ENCODE measurements around the gene LDLRAD1.
A peak's percentile ranks its signal among the peaks of the same experiment; 100 is the strongest.
"Not testable (repeated sequence)": the region's sequence is repeated elsewhere in the genome, so short reads cannot be mapped to it uniquely, and the experiment has no call there.

The LDLRAD1 gene

DNA sequence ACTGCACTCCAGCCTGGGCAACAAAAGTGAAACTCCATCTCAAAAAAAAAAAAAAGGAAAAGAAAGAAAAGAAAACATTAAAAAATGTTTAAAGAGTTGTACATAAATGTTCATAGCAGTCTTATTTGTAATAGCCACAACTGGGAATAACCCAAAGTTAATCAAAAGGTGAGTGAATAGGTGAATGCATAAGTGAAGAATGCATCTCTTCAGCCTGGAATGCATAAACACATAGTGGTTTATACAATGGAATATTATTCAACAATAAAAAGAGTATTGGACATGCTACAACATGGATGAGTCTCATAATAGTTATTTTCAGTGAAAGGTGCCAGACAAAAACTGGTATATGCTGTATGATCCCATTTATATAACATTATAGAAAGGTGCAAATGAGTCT, 18.1 kb downstream of the LDLRAD1 start:
- DNase-seq: no peak
- intact Hi-C loops (cut with DNase I): no loop called here

DNA sequence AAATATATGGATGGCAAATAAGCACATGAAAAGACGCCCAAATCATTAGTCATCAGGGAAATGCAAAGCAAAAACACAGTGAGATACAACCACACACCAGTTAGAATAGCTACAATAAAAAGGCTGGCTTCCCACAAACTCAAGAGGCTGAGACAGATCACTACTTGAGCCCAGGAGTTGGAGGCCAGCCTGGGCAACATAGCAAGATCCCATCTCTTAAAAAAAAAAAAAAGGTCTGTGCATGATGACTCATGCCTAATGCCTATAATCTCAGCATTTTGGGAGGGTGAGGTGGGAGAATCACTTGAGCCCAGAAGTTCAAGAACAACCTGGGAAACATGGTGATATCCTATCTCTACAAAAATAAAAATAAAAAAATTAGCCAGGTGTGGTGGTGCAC, 19.8 kb downstream of the LDLRAD1 start:
- peak in 1 of 10 donors; percentile 6 for DNase-seq
- intact Hi-C loops (cut with DNase I): no loop called here

DNA sequence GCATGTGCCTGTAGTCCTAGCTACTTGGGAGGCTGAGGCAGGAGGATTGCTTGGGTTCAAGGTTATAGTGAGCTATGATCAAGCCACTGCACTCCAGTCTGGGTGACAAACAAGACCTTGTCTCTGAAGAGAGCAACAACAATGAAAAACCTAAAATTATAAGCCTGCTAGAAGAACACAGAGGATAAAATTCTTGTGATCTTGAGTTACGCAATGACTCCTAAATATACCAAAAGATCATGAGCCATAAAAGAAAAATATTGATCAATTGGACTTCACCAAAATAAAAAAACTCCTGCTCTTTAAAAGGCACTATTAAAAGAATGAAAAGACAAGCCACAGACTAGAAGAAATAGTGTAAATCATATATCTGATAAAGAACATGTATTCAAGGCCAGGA, 22.3 kb downstream of the LDLRAD1 start:
- no peak for DNase-seq
- intact Hi-C loops (cut with DNase I): no loop called here

DNA sequence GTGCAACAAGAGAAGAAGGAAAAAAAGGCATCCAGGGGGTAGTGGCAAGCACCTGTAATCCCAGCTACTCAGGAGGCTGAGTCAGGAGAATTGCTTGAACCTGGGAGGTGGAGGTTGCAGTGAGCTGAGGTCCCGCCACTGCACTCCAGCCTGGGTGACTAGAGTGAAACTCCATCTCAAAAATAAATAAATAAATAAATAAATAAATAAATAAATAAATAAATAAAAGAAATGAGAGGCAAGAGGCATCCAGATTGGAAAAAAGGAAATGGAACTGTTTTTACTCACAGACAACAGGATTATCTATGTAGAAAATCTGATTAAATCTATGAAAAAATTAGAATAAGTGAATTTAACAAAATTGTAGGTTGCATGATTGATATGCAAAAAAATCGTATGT, 23.5 kb downstream of the LDLRAD1 start:
- intact Hi-C loops (cut with DNase I): not testable (repeated sequence)
- DNase-seq: peak in 1 of 10 donors; percentile 37

DNA sequence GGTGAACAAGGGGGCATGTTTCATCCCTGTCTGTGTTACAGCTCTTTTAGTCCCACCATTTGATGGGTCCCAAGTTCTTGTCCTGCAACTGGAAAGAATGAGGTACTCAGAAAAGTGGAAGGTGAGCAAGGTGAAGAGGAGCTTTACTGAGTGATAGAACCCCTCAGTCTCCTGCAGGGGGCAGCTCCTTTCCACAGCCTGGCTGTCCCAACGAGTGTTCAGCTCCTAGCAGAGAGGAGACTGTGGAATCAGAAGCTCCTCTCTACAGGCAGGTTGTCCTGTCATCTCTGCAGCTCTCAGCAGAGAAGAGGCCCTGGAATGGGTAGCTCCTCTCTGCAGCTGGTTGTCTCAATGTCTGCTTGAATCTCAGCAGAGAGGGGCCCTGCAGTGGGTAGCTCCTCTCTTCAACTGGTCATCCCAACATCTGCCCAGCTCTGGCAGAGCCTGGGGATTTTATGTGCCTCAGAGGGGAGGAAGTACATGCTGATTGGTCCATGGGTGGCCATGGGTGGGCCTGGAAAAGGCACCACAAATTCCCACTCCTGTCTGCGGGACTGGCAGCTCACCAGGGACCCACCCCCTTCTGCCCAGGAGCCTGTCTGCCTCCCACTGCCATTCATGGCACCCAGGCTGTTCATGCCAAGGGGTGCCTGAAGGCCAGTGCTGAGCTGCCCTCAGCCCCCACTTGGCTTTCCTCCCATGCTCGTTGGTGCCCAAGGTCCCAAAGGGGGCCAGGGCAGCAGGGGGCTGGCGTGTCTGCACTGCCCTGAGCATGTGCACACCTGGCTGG, 25.7 kb downstream of the LDLRAD1 start:
- peak in 2 of 10 donors; percentile 19 to 31 for DNase-seq
- intact Hi-C loops (cut with DNase I): no loop called here

DNA sequence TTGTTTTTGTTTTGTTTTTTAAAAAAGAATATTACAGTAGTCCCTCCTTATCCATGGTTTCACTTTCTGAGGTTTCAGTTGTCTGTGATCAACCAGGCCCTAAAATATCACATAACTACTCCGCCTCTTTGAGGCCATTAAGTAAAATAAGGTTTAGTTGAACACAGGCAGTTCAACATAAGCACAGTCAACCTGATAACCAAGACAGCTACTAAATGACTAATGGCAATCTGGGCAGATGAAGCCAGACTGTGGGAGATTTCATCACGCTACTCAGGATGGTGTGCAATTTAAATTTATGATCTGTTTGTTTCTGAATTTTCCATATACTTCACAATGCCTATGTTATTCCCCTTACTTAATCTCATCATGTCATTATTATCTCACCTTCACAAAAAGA, 30.1 kb downstream of the LDLRAD1 start:
- no peak for DNase-seq
- intact Hi-C loops (cut with DNase I): no loop called here

DNA sequence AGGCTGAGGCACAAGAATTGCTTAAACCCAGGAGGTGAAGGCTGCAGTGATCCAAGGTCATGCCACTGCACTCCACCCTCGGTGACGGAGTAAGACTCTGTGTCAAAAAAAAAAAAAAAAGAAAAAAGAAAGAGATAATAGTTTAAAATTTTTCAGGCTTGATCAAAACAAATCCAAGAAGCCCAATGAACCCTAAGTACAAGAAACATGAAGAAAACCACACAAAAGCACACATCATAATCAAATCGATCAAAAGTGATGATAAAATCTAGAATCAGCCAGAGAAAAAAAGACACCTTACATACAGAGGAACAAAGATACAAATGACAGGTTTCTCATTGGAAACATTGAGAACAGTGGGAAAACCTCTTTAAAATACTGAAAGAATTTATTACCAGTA, 31.5 kb downstream of the LDLRAD1 start:
- intact Hi-C loops (cut with DNase I): no loop called here

DNA sequence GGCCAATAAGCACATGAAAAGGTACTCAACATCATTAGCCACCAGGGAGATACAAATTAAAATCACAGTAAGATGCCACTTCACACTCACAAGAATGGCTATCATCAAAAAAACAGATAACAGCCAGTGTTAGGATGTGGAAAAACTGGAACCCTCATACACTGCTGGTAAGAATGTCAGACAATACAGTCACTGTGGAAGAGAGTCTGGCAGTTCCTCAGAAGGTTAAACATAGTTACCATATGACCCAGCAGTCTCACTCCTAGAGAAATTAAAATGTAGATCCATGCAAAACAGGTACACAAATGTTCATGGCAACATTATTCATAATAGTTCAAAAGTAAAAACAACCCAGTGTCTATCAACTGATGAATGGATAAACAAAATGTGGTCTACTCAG, 33.3 kb downstream of the LDLRAD1 start:
- no peak for DNase-seq
- intact Hi-C loops (cut with DNase I): no loop called here

More for the DNA sequence above, 31.5 kb downstream of the LDLRAD1 start:
- DNase-seq: no peak

DNA sequence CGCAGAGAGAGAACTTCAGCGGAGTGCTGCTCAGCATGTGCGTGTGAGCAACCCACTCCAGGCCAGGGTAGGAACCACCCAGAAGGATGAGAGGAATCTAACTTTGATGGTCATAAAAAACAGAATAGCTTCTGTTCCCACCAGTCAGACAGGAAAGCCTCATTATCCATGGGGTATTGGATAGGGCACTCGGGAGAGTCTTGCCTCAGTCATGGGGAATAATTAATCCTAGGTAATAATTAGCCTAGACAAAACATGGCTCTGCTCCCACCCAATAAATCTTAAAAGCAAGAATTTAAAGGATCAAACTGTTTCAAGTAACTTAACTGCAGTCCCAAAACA, 35.3 kb downstream of the LDLRAD1 start:
- intact Hi-C loops (cut with DNase I): no loop called here
- no peak for DNase-seq

DNA sequence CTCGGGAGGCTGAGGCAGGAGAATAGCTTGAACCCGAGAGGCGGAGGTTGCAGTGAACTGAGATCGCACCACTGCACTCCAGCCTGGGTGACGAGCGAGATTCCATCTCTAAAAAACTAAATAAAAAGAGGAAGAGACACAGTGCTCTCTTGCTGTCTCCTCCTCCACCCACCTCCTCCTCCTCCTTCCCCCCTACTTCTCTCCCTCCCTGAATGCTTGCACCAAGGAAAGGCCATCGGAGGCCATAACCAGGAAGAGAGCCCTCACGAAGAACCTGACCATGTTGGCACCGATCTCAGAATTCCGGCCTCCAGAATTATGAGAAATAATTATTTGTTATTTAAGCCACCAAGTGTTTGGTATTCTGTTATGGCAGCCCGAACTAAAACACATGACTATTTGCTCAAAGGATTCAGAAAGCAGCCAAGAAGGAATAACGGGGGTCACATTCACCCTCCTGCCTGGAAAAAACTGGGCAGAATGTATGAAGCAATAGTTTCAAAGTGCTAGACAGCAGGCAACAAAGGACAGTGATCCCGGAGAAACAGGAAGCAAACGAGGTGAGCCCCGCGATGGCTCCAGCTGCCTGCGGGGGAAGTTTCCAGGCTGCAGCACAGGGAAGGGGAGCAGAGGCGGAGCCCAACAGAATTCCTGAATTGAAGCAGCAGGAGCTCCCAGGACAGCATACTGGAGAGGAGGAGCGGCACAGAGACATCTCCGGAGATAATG, 35.8 kb downstream of the LDLRAD1 start:
- peak in 5 of 10 donors; percentile 14 to 83 (median 24) for DNase-seq

DNA sequence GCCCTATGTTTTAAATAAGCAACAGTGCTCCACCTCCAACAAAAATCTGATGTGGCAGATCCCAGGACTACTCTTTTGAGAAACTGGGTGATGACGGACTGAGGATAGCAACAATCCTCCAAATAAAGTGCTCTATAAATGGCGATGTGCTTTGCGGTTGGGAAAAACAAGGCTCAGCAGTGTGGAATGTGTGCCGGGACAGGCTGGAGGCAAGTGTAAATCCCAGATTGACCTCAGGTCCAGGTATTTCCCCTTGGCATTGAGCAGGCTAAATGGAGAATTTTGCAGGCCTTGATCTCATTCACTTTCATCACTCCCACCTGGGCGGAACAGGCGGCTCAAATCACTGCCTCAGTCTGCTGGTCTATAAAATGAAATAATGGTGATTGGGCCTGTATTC, 36.8 kb downstream of the LDLRAD1 start:
- no peak for DNase-seq
- intact Hi-C loops (cut with DNase I): no loop called here

More for the DNA sequence above, 35.8 kb downstream of the LDLRAD1 start:
- intact Hi-C loops (cut with DNase I): no loop called here

DNA sequence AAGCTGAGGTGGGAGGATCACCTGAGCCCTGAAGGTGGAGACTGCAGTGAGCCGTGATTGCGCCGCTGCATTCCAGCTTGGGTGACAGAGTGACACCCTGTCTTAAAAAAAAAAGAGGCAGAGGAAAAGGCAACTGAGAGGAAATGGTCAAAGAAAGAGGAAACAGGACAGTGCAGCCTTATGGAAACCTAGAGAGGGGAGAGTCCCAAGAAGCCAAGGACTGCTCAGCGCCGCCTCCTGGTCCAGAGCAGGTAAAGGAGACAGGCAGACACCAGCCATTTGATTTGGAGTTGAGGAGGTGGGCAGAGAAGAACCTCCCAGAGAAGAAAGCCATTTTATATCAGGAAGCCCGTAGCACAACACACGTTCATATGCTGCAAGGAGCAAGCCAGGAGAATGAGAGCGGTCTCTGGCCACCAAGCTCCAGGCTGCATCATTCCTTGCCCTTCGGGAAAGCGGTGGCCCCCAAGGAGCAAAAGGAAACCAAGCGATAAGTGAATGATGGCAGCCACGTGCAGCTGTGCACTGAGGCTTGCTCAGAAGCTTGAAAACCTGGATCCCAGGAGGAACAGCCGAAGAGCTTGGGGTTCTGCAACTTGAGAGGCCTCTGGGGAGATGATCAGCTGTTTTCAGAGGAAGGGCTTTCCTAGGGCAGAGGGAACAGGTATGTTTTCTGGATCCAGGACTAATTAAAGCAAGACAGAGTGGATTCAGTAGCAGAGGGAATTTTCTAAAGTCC, 38.1 kb downstream of the LDLRAD1 start:
- intact Hi-C loops (cut with DNase I): no loop called here
- no peak for DNase-seq

DNA sequence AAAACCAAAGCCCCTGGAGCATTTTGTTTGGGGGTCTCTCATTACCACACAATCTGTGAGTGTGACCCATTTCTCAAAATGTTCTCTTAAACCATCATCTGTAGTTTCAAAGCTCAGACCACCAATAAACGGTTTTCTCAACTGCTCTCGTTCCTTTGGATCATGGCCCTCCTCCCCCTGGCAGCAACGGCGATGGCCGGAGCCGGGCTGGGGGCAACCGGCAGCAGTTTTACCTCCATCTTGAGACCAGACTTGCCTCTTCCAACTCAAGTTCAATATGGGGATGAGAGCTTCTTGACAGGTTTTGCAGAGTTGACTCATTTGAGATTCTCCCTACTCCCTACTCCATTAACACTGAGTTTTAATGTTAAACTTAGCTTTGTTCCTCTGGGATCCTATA, 42.1 kb downstream of the LDLRAD1 start:
- intact Hi-C loops (cut with DNase I): no loop called here
- DNase-seq: no peak

DNA sequence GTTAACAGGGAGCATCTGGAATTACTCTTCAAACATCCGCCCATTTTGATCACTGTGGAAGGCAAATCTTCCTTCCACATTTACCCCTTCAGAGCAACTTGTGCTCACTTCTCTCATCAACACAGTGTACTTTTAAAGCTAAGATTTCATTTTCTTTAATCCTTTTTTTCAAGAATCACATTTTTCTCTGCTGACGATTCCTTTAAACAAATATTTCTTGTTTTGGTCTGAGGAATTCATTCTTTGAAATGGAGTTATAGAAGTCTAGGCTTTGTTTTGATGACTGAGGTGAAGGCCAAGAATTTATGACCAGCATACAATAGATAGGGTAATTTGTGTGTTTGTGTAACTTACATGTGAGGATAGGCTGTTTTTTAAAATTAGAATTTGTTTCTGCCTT, 46.3 kb downstream of the LDLRAD1 start:
- DNase-seq: no peak
- intact Hi-C loops (cut with DNase I): no loop called here

DNA sequence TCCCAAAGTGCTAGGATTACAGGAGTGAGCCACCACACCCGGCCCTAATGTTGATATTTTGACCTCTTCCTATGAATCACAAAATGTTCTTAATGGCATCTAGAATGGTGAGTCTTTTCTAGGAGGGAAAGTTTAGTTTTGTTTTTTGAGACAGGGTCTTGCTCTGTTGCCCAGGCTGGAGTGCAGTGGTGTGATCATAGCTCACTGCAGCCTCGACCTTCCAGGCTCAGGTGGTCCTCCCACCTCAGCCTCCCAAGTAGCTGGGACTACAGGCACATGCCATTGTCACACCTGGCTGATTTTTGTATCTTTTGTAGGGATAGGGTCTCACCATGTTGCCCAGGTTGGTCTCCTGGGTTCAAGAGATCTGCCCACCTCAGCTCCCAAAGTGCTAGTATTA, 48.7 kb downstream of the LDLRAD1 start:
- intact Hi-C loops (cut with DNase I); DNase-seq: not testable (repeated sequence)

DNA sequence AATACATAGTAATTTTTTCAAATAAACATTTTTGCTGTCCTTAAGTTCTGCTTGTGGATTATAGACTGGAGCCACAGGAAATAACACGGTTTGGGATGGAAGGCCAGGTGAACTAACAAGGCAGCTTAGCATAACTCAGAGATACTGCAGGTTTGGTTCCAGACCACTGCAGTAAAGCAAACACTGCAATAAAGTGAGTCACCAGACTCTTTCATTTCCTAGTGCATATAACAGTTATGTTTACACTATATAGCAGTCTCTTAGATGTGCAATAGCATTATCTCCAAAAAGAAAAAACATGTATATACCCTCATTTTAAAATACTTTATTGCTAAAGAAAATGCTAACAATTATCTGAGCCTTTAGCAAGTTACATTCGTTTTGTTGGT, 49.9 kb downstream of the LDLRAD1 start:
- intact Hi-C loops (cut with DNase I): no loop called here
- DNase-seq: no peak

DNA sequence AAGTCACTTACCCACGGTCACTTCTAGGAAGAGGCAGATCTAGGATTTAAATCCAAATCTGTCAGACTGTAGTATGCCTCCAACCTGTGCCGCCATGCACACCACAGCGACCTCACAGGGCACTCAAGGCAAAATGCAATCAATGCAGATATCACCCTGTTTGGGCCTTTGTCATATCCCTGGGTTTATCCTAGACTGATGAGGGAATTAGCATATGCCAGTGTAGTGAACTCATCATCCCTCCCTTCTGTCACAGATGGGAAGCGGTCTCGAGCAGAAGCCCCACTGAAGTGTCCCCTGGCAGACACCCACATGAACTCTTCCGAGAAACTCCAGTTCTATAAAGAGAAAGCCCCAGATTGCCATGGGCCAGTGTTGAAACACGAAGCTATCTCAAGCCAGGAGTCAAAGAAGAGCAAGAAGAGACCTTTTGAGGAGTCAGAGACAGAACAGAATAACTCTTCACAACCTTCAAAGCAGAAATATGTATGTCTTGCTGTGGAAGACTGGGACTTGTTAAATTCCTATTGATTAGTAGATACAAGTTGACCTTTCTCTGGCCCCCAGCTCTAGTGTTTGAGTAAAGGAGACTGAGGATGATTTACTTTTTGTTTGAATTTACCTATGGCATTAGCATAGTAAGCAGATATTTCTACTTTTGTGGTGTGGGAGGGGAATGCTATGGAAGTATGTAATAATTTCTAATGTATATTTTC, 50.4 kb downstream of the LDLRAD1 start:
- peak in 1 of 10 donors; percentile 51 for DNase-seq
- intact Hi-C loops (cut with DNase I): no loop called here

DNA sequence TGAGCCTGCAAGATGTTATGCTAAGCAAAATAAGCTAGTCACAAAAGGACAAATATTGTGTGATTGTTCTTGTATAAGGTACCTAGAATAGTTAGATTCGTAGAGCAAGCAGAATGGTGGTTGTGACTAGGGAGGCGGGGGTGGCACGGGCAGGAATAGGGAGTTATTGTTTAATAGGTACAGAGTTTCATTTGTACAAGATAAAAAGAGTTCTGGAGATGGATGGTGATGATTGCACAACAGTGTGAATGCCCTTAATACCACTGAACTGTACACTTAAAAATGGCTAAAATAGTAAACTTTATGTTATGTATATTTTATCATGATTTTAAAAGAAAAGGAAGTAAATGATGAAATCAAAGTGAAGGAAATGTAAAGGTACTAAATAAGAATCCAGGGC, 51.2 kb downstream of the LDLRAD1 start:
- intact Hi-C loops (cut with DNase I): no loop called here
- DNase-seq: no peak

DNA sequence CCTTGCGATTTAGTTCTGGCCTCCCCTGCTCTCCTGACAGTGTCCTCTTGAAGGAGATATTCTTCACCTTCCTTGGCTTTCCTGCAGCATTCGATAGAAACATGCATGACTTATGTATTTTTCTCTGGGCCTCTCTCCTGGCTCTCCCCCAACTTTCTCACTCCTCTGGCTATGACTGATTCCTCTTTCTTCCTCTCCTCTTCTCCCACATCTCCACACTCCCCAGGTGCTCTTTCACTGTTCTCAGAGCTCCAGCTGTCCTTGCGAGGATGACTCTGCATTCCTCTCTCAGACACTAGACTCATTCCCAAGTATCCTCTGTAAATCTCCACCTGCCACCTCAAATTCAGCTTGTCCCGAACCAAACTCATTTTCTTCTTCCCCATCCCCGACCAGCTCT, 53.9 kb downstream of the LDLRAD1 start:
- no peak for DNase-seq
- intact Hi-C loops (cut with DNase I): no loop called here

DNA sequence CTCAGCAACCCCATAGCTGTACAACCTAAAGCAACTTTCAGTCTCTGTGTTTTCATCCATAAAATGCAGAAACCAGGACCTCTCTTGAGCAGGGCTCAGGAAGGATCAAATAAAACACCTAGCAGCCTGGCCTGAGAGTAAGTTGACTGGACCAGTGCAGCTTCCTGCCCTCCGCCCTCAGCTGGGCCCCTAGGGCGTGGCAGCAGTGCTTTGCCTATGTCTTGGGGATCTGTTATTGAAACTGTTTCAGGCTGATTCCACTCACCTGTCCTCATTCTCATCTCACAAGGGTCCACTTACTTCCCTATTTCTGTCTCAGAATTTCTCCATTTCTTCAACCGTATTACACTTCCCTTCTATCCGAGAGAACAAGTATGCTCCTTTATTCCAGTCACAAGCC, 54.5 kb downstream of the LDLRAD1 start:
- intact Hi-C loops (cut with DNase I): no loop called here

DNA sequence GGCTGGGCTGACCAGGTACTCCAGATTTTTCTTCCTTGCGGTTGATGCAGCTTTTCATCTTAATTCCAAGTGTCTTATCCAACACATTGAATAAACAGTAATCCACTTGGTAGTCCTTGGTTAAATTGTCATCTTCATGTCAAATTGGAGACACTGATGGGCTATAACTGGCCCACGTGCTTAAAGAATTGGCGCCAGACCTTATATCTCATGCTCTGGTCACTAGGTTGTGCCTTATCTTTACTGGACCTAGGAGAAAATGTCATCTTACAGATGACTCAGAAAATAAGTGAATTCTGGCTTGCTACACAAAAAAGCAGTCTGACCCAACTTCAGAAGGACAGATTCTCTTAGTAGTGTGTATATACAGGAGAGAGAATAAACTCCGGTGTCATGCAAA, 55.6 kb downstream of the LDLRAD1 start:
- intact Hi-C loops (cut with DNase I): no loop called here
- DNase-seq: no peak

More for the DNA sequence above, 54.5 kb downstream of the LDLRAD1 start:
- no peak for DNase-seq

Measured in posterior cingulate gyrus (tissue), 11 donors.